Measurements from ENCODE around the gene SLC4A1AP. TPM values are rescaled to one million over a fixed set of nuclear protein-coding genes. Genes with fewer than 3 reads are reported as not detected.

Gene SLC4A1AP
- total and polyA plus RNA-seq, 10 of the 15 experiments (the other 5 are each of a cell fraction or from before 2014, with no cell fraction given), result 6.5 to 30.1 (median 21.5) TPM

DNA sequence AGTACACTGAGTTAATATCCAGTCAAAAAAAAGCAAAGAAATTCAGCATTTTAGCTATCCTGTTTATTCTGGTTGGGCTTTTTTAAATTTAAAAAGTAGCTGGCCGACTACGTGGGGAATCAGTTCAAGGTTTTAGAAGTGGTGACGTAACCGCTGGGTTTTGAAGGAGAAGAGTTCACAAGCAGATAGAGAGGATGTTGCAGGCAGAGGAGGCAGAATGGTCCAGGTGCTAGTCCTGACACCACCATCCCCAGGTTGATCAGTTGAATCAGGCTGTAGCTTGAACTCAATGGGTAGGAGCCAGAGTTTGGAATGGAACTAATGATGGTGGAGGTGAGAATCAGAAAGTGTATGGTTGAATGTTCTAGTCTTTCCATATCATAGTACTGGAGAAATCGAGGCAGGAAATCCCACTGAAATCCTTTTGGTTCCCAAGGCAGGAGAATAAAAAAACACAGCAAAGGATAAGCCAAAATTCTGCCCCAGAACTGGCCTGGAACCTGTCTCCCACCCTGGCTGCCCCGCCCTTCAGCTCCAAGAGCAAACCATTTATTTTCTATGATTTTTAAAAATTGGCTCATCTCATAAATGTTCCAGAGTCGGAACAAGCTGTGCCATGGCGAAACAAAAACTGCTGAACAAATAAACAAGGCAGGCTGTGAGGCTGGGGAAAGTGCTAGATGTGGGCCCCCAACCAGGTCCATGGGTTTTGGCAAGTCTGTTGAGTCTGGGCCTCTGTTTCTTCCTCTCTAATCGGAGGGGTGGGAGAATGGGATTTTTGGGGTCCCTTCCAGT lies 44.0 kb downstream of the SLC4A1AP start:
- WGBS (ENCODE audit: insufficient coverage, insufficient replicate concordance, low lambda C conversion rate, missing lambda C conversion rate), result 37% methylated on average over 9 of the region's 9 CpGs
- Histone ChIP-seq H3K27ac (ENCODE audit: control insufficient read depth, insufficient read depth) (no peak overlapping the region), H3K9me3 (replicated peaks; ENCODE audit: control insufficient read depth, insufficient read depth, low read length) (no peaks in the 10 kb centered on the region), H2AFZ (ENCODE audit: control insufficient read depth, low read depth, low read length) (no peak overlapping the region), H3K4me3 (no peak overlapping the region), H3K27me3 (replicated peaks in 1 of 2; ENCODE audit: control insufficient read depth in 2 of 2, insufficient read depth in 2 of 2, low read length in 1 of 2) (no peaks in the 10 kb centered on the region), H4K20me1 (ENCODE audit: control insufficient read depth, insufficient read depth) (no peaks in the 10 kb centered on the region), H3K79me2 (ENCODE audit: control insufficient read depth, insufficient read depth, low read length) (no peaks in the 10 kb centered on the region), H3K4me2 (ENCODE audit: control insufficient read depth, insufficient read depth) (no peak overlapping the region), H3K4me1 (ENCODE audit: control insufficient read depth, insufficient read depth, low read length) (no peaks in the 10 kb centered on the region), H3K9ac (ENCODE audit: control insufficient read depth, insufficient read depth, low read length) (no peak overlapping the region), H3K36me3 (ENCODE audit: control insufficient read depth in 2 of 2, insufficient read depth in 2 of 2, low read length in 1 of 2) (no peaks in the 10 kb centered on the region)
- in situ Hi-C loops (cut with MboI) (no loop called here), intact Hi-C loops (cut with micrococcal nuclease; ENCODE audit: unreplicated experiment) (no loop called here)
- BruUV-seq (replicated peaks), result no TSS peak
- ChIA-PET SMC1A (ENCODE audit: uncharacterized antibody, unreplicated experiment) (interaction anchor here (0.8 kb wide), 1 partner anchor 14 kb away, joined by 3 read pairs; no protein-coding TSS in a partner anchor), CTCF (interaction anchor here (1.3 to 4.7 kb wide), 4 partner anchors 9 to 711 kb away, joined by 3 to 18 read pairs (median 8); no protein-coding TSS in a partner anchor), POLR2A (no interaction called here), RAD21 (ENCODE audit: unreplicated experiment) (interaction anchor here (1.3 kb wide), 1 partner anchor 9 kb away, joined by 3 read pairs; no protein-coding TSS in a partner anchor)
- FAIRE-seq (no peak), ATAC-seq (no peak), DNase-seq (ENCODE audit: low read depth, low spot score) (no peak)
- TF ChIP-seq CBX3 (IDR thresholded peaks at IDR 0.05; ENCODE audit: borderline replicate concordance, low read depth) (no peak), ESRRA (IDR thresholded peaks at IDR 0.05; ENCODE audit: low read length) (no peak), EGR1 (IDR thresholded peaks at IDR 0.05; ENCODE audit: borderline replicate concordance in 1 of 2, low read depth in 2 of 2, low read length in 2 of 2) (no peak), BHLHE40 (IDR thresholded peaks at IDR 0.05; ENCODE audit: borderline replicate concordance in 1 of 2, low read depth in 2 of 2, low read length in 1 of 2) (no peak)

GRCh38 chr2:27708257-27708654 lies 44.6 kb downstream of the SLC4A1AP start:
- Histone ChIP-seq H3K9me3 (replicated peaks; ENCODE audit: control insufficient read depth, insufficient read depth, low read length) (no peaks in the 10 kb centered on the region), H3K79me2 (ENCODE audit: control insufficient read depth, insufficient read depth, low read length) (no peaks in the 10 kb centered on the region), H3K4me2 (ENCODE audit: control insufficient read depth, insufficient read depth) (no peak overlapping the region), H4K20me1 (ENCODE audit: control insufficient read depth, insufficient read depth) (no peaks in the 10 kb centered on the region), H2AFZ (ENCODE audit: control insufficient read depth, low read depth, low read length) (no peak overlapping the region), H3K36me3 (ENCODE audit: control insufficient read depth in 2 of 2, insufficient read depth in 2 of 2, low read length in 1 of 2) (no peaks in the 10 kb centered on the region), H3K4me1 (ENCODE audit: control insufficient read depth, insufficient read depth, low read length) (no peaks in the 10 kb centered on the region), H3K4me3 (no peak overlapping the region), H3K9ac (ENCODE audit: control insufficient read depth, insufficient read depth, low read length) (no peak overlapping the region), H3K27me3 (replicated peaks in 1 of 2; ENCODE audit: control insufficient read depth in 2 of 2, insufficient read depth in 2 of 2, low read length in 1 of 2) (no peaks in the 10 kb centered on the region), H3K27ac (ENCODE audit: control insufficient read depth, insufficient read depth) (no peak overlapping the region)
- intact Hi-C loops (cut with micrococcal nuclease; ENCODE audit: unreplicated experiment), result no loop called here
- TF ChIP-seq, protein P1, sequence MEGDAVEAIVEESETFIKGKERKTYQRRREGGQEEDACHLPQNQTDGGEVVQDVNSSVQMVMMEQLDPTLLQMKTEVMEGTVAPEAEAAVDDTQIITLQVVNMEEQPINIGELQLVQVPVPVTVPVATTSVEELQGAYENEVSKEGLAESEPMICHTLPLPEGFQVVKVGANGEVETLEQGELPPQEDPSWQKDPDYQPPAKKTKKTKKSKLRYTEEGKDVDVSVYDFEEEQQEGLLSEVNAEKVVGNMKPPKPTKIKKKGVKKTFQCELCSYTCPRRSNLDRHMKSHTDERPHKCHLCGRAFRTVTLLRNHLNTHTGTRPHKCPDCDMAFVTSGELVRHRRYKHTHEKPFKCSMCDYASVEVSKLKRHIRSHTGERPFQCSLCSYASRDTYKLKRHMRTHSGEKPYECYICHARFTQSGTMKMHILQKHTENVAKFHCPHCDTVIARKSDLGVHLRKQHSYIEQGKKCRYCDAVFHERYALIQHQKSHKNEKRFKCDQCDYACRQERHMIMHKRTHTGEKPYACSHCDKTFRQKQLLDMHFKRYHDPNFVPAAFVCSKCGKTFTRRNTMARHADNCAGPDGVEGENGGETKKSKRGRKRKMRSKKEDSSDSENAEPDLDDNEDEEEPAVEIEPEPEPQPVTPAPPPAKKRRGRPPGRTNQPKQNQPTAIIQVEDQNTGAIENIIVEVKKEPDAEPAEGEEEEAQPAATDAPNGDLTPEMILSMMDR (IDR thresholded peaks at IDR 0.05 in 2 of 3, conservative IDR thresholded peaks at IDR 0.05 in 1 of 3; ENCODE audit: control insufficient read depth in 2 of 3, extremely low read depth in 1 of 3, insufficient read depth in 1 of 3, low read depth in 3 of 3, low read length in 3 of 3), result no peak
- TF ChIP-seq SIN3A (IDR thresholded peaks at IDR 0.05; ENCODE audit: low read depth, low read length), result no peak
- no peak for TF ChIP-seq HSF1 (IDR thresholded peaks at IDR 0.05; ENCODE audit: low read depth, low read length)
- ChIA-PET CTCF (interaction anchor here (1.4 to 4.7 kb wide), 2 partner anchors 10 to 25 kb away, joined by 3 to 18 read pairs; no protein-coding TSS in a partner anchor), POLR2A (no interaction called here), SMC1A (ENCODE audit: uncharacterized antibody, unreplicated experiment) (no interaction called here), RAD21 (ENCODE audit: unreplicated experiment) (no interaction called here)
- in situ Hi-C loops (cut with MboI), result no loop called here
- 65% methylated on average over 7 of the region's 7 CpGs for WGBS (ENCODE audit: insufficient coverage, insufficient replicate concordance, low lambda C conversion rate, missing lambda C conversion rate)
- no TSS peak for BruUV-seq (replicated peaks)
- no peak for ATAC-seq
- no peak for DNase-seq (ENCODE audit: low read depth, low spot score)
- no peak for FAIRE-seq
